Measurements from ENCODE around the gene SEC24C. TPM values are rescaled to one million over a fixed set of nuclear protein-coding genes. Genes with fewer than 3 reads are reported as not detected.

SEC24C gene
- polyA plus RNA-seq, 2 of the 4 experiments (the other 2 are of a cell fraction), result 54.3 to 84.7 TPM

DNA sequence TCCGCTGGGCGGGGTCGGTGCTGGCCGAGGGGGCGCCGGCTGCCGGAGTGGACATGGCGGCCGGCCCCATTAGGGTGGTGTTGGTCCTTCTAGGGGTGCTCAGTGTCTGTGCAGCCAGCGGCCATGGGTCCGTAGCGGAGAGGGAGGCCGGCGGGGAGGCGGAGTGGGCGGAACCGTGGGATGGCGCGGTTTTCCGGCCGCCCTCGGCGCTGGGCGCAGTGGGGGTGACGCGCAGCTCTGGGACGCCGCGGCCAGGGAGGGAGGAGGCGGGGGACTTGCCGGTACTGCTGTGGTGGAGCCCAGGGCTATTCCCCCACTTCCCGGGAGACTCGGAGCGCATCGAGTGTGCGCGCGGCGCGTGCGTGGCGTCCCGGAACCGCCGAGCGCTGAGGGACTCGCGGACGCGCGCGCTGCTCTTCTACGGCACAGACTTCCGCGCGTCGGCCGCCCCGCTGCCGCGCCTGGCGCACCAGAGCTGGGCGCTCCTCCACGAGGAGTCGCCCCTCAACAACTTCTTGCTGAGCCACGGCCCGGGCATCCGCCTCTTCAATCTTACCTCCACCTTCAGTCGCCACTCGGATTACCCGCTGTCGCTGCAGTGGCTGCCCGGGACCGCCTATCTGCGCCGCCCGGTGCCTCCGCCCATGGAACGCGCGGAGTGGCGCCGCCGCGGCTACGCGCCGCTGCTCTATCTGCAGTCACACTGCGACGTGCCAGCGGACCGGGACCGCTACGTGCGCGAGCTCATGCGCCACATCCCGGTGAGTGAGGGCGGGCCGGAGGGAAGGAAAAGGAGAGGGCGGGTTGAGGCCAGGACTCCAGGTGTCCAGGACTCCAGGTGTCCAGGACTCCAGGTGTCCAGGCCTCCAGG, 28.3 kb downstream of the SEC24C start (continued):
- TF ChIP-seq, protein P1, sequence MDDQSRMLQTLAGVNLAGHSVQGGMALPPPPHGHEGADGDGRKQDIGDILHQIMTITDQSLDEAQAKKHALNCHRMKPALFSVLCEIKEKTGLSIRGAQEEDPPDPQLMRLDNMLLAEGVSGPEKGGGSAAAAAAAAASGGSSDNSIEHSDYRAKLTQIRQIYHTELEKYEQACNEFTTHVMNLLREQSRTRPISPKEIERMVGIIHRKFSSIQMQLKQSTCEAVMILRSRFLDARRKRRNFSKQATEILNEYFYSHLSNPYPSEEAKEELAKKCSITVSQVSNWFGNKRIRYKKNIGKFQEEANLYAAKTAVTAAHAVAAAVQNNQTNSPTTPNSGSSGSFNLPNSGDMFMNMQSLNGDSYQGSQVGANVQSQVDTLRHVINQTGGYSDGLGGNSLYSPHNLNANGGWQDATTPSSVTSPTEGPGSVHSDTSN (IDR thresholded peaks at IDR 0.05), result peak; percentile 47; the same call in 1 of the 2 replicates

DNA sequence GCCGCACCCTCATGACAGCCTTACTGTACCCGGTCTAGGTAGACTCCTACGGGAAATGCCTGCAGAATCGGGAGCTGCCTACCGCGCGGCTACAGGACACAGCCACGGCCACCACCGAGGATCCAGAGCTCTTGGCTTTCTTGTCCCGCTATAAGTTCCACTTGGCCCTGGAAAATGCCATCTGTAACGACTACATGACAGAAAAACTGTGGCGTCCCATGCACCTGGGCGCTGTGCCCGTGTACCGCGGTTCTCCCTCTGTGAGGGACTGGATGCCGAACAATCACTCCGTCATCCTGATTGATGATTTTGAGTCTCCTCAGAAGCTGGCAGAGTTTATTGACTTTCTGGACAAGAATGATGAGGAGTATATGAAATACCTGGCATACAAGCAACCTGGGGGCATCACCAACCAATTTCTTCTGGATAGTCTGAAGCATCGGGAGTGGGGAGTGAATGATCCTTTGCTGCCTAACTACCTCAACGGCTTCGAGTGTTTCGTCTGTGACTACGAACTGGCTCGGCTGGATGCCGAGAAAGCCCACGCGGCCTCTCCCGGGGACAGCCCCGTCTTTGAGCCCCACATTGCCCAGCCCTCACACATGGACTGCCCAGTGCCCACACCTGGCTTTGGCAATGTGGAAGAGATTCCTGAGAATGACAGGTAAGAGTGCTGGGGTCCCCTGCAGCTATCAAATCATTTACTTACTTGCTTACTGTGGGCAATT, 29.1 kb downstream of the SEC24C start:
- FAIRE-seq (no peak), ATAC-seq (peak in 1 of 2 experiments; percentile 2; a peak in 3 of 6 replicates), DNase-seq (ENCODE audit: low read depth in 1 of 2, low spot score in 1 of 2) (no peak)
- CTCF ChIA-PET, result interaction anchor here (0.8 to 2.2 kb wide), 7 partner anchors 8 to 36 kb away, joined by 3 to 11 read pairs (median 3); partner anchors contain the start of gene CHCHD1
- Histone ChIP-seq H3K4me2 (peak overlapping the region; percentile 89), H3K27ac (peak overlapping the region; percentile 94 to 95), H3K4me1 (peaks cover 27% of the 10 kb centered on the region), H3K4me3 (peak overlapping the region; percentile 58), H3K9me3 (no peaks in the 10 kb centered on the region)
- 23% methylated on average over 27 of the region's 29 CpGs for WGBS (ENCODE audit: missing lambda C conversion rate)
- POLR2A ChIA-PET, result interaction anchor here (0.7 to 2.8 kb wide), 5 partner anchors 8 to 43 kb away, joined by 3 to 24 read pairs (median 5); partner anchors contain the start of genes CHCHD1 and ZSWIM8
- no peak for TF ChIP-seq ZC3H11A (IDR thresholded peaks at IDR 0.05)
- no peak for TF ChIP-seq CHD2 (IDR thresholded peaks at IDR 0.05; ENCODE audit: low read length, partially characterized antibody)
- no peak for TF ChIP-seq JUNB (IDR thresholded peaks at IDR 0.05)
- TF ChIP-seq BHLHE40 (IDR thresholded peaks at IDR 0.05; ENCODE audit: low read depth, low read length), result no peak
- no peak for TF ChIP-seq EP300 (IDR thresholded peaks at IDR 0.05)
- no peak for TF ChIP-seq RARB (CRISPR knock-in tag; IDR thresholded peaks at IDR 0.05)
- TF ChIP-seq SMC3 (IDR thresholded peaks at IDR 0.05), result no peak
- TF ChIP-seq, protein P2, sequence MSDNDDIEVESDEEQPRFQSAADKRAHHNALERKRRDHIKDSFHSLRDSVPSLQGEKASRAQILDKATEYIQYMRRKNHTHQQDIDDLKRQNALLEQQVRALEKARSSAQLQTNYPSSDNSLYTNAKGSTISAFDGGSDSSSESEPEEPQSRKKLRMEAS (IDR thresholded peaks at IDR 0.05), result no peak
- no peak for TF ChIP-seq JUN (IDR thresholded peaks at IDR 0.05)
- no peak for TF ChIP-seq MAZ (IDR thresholded peaks at IDR 0.05; ENCODE audit: borderline replicate concordance, low read depth, low read length)
- TF ChIP-seq MAFK (IDR thresholded peaks at IDR 0.05; ENCODE audit: partially characterized antibody), result no peak
- TF ChIP-seq, protein P3, sequence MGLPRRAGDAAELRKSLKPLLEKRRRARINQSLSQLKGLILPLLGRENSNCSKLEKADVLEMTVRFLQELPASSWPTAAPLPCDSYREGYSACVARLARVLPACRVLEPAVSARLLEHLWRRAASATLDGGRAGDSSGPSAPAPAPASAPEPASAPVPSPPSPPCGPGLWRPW (IDR thresholded peaks at IDR 0.05), result no peak
- TF ChIP-seq, protein P4, sequence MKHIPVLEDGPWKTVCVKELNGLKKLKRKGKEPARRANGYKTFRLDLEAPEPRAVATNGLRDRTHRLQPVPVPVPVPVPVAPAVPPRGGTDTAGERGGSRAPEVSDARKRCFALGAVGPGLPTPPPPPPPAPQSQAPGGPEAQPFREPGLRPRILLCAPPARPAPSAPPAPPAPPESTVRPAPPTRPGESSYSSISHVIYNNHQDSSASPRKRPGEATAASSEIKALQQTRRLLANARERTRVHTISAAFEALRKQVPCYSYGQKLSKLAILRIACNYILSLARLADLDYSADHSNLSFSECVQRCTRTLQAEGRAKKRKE (CRISPR knock-in tag; IDR thresholded peaks at IDR 0.05; ENCODE audit: low read depth), result no peak
- no peak for TF ChIP-seq HOXA7 (CRISPR knock-in tag; IDR thresholded peaks at IDR 0.05)
- TF ChIP-seq, protein P5, sequence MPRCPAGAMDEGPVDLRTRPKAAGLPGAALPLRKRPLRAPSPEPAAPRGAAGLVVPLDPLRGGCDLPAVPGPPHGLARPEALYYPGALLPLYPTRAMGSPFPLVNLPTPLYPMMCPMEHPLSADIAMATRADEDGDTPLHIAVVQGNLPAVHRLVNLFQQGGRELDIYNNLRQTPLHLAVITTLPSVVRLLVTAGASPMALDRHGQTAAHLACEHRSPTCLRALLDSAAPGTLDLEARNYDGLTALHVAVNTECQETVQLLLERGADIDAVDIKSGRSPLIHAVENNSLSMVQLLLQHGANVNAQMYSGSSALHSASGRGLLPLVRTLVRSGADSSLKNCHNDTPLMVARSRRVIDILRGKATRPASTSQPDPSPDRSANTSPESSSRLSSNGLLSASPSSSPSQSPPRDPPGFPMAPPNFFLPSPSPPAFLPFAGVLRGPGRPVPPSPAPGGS (IDR thresholded peaks at IDR 0.05), result no peak
- TF ChIP-seq, protein P6, sequence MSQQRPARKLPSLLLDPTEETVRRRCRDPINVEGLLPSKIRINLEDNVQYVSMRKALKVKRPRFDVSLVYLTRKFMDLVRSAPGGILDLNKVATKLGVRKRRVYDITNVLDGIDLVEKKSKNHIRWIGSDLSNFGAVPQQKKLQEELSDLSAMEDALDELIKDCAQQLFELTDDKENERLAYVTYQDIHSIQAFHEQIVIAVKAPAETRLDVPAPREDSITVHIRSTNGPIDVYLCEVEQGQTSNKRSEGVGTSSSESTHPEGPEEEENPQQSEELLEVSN (IDR thresholded peaks at IDR 0.05; ENCODE audit: borderline replicate concordance, low read depth), result no peak
- TF ChIP-seq, protein P7, sequence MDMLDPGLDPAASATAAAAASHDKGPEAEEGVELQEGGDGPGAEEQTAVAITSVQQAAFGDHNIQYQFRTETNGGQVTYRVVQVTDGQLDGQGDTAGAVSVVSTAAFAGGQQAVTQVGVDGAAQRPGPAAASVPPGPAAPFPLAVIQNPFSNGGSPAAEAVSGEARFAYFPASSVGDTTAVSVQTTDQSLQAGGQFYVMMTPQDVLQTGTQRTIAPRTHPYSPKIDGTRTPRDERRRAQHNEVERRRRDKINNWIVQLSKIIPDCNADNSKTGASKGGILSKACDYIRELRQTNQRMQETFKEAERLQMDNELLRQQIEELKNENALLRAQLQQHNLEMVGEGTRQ (IDR thresholded peaks at IDR 0.05), result no peak
- TF ChIP-seq, protein P8, sequence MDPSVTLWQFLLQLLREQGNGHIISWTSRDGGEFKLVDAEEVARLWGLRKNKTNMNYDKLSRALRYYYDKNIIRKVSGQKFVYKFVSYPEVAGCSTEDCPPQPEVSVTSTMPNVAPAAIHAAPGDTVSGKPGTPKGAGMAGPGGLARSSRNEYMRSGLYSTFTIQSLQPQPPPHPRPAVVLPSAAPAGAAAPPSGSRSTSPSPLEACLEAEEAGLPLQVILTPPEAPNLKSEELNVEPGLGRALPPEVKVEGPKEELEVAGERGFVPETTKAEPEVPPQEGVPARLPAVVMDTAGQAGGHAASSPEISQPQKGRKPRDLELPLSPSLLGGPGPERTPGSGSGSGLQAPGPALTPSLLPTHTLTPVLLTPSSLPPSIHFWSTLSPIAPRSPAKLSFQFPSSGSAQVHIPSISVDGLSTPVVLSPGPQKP (IDR thresholded peaks at IDR 0.05; ENCODE audit: low read depth, low read length), result no peak
- no peak for TF ChIP-seq GATA3 (IDR thresholded peaks at IDR 0.05; ENCODE audit: borderline replicate concordance)
- TF ChIP-seq FOSB (CRISPR knock-in tag; IDR thresholded peaks at IDR 0.05), result no peak
